Measurements from ENCODE around the gene REXO1. TPM values are rescaled to one million over a fixed set of nuclear protein-coding genes. Genes with fewer than 3 reads are reported as not detected.

The REXO1 gene
- total and polyA plus RNA-seq, 7 donors, result 13.5 to 35.2 (median 20.3) TPM

DNA sequence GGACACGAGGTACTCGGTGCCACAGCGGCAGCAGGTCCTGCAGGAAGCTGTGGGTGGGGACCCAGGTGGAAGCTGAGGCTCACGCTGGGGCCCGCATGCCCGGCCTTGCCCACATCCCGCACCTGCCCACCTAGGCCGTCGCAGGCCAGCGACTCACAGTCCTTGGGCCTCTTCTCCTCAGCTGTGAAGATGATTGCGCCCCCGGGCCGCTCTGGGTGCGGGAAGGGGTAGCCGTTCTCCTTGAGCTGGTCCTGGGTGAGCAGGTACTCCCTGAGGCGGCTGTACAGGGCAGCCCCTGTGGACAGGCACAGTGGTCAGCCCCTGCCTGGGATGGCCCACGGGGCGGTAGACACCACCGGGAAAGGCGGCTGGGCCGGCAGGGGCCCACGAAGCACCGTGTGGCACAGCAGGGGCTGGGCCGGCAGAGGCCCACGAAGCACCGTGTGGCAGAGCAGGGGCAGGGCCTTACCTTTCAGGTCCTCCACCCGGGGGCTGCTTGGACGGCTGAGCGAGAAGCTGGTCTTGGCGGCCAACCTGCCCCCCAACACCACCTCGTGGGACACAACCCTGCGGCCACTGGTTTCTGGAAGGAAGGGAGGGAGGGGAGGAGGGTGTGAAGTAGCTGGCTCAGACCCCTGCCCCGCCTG lies 29.6 kb downstream of the REXO1 start:
- no peak for DNase-seq
- TF ChIP-seq CTCF (IDR thresholded peaks at IDR 0.05), result no peak
- Histone ChIP-seq H3K9me3 (no peaks in the 10 kb centered on the region), H3K4me3 (no peak overlapping the region), H3K4me1 (no peaks in the 10 kb centered on the region), H3K27ac (no peak overlapping the region), H3K36me3 (ENCODE audit: insufficient read depth in 1 of 2, low read depth in 1 of 2) (peaks cover 11 to 91% of the 10 kb centered on the region in 2 donors), H3K27me3 (ENCODE audit: insufficient read depth in 3 of 3, low read length in 2 of 3) (no peaks in the 10 kb centered on the region)
- intact Hi-C loops (cut with DNase I), result no loop called here
- WGBS, 3 donors, result 89 to 92% (median 89%) methylated on average over 26 to 33 of the region's 33 CpGs
- ATAC-seq, result no peak

DNA sequence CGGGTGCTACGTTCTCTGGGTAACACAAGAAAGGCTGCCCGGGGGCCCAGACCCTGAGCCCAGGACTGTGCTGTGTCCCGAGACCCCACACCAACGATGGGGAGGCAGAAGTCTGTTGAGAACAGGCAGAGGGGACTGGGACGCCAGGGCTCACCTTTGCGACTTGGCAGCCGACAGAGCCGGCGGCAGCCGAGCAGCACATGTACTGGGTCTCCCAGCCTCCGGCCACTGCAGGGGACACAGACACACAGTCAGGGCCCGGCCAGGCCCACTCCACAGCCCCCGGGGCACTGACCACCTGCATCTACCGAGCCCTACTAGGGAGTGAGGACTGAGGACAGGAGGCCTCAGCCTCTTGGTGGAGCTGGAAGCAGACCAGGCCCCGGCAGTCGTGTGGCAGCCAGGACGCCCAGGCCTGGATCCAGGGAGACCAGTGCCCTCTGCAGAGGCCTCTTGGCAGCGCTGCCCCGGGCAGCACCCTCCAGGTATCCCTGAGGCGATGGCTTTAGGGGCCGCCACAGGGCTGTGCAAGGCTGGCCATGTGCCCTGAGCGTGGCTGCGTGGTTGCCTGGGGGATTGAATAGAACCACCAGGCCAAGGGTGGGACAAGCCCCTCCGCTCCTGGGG lies 30.6 kb downstream of the REXO1 start:
- no peak for DNase-seq
- Histone ChIP-seq H3K4me1 (no peaks in the 10 kb centered on the region), H3K27me3 (ENCODE audit: insufficient read depth in 3 of 3, low read length in 2 of 3) (no peaks in the 10 kb centered on the region), H3K27ac (no peak overlapping the region), H3K9me3 (no peaks in the 10 kb centered on the region), H3K36me3 (ENCODE audit: insufficient read depth in 1 of 2, low read depth in 1 of 2) (peaks cover 11 to 81% of the 10 kb centered on the region in 2 donors), H3K4me3 (no peak overlapping the region)
- TF ChIP-seq CTCF (IDR thresholded peaks at IDR 0.05), result no peak
- ATAC-seq, result no peak
- intact Hi-C loops (cut with DNase I), result no loop called here
- WGBS, 3 donors, result 81 to 92% (median 85%) methylated on average over 23 to 25 of the region's 25 CpGs

DNA sequence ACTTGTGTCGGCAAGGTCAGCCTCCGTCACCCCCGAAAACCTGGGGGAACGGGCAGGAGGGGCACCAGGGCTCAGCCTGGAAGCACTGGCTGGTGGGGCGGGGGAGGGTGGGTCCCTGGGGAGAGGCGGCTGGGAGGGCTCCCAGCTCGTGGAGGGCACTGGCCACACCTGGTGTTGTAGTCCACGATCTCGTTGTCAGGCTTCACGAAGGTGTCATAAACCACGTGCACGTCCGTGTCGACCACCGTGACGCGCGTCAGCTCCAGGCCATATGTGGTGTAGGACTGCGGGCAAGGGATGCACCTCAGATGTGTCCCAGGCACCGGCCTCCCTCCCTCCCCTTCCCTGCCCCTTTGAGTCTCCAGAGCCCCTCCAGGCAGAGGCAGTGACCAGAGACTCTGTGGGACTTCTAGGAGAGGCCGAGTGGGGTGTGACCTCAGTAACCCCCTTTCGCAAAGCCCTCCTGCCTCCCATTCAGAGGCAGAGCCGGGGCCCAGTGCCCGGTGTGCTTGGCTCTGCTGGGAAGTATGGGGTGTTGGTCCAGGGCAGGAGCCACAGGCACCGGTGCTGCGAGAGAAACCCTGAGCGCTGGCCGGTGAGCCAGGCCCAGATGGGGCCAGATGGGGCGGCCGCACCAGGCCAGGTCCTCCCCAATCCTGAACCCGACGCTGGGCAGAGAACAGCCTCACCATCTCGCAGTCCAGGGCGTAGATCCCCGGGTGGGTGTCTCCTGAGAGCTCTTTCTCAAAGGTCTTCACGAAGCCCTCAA lies 31.6 kb downstream of the REXO1 start:
- H3K27ac ChIP-seq, result no peak overlapping the region
- no peaks in the 10 kb centered on the region for H3K9me3 ChIP-seq
- peaks cover 3% of the 10 kb centered on the region for H3K4me1 ChIP-seq
- intact Hi-C loops (cut with DNase I), result no loop called here
- no peak for TF ChIP-seq CTCF (IDR thresholded peaks at IDR 0.05)
- peaks cover 11 to 71% of the 10 kb centered on the region in 2 donors for H3K36me3 ChIP-seq (ENCODE audit: insufficient read depth in 1 of 2, low read depth in 1 of 2)
- no peak for ATAC-seq
- WGBS, 3 donors, result 87 to 91% (median 91%) methylated on average over 33 to 36 of the region's 36 CpGs
- no peaks in the 10 kb centered on the region for H3K27me3 ChIP-seq (ENCODE audit: insufficient read depth in 3 of 3, low read length in 2 of 3)
- no peak overlapping the region for H3K4me3 ChIP-seq
- no peak for DNase-seq

- 89 to 91% (median 90%) methylated on average over 51 to 61 of the region's 61 CpGs for WGBS, 3 donors
- intact Hi-C loops (cut with DNase I), result no loop called here
- H3K9me3 ChIP-seq, result no peaks in the 10 kb centered on the region
- ATAC-seq, result no peak
- TF ChIP-seq CTCF (IDR thresholded peaks at IDR 0.05), result no peak
- no peak for DNase-seq
- H3K4me1 ChIP-seq, result peaks cover 5% of the 10 kb centered on the region
- no peak overlapping the region for H3K4me3 ChIP-seq
- H3K27me3 ChIP-seq (ENCODE audit: insufficient read depth in 3 of 3, low read length in 2 of 3), result no peaks in the 10 kb centered on the region
- no peak overlapping the region for H3K27ac ChIP-seq
- peaks cover 11 to 63% of the 10 kb centered on the region in 2 donors for H3K36me3 ChIP-seq (ENCODE audit: insufficient read depth in 1 of 2, low read depth in 1 of 2)
Observed at GRCh38 chr19:1815605-1816529, 32.4 kb downstream of the REXO1 start.

Measured in psoas muscle (tissue), 8 donors.